ACHN (cell line): ENCODE measurements around the gene CTNND2.
"Not testable (repeated sequence)": the region's sequence is repeated elsewhere in the genome, so short reads cannot be mapped to it uniquely, and the experiment has no call there.

ENCODE experiments used
- DNase-seq: peaks from one replicate; pipeline ENCODE4 v3.0.0-alpha.2; 2015
- in situ Hi-C: cut with HindIII; loops from 2 replicates; pipeline ENCODE4 v1.10.0; 2017; ENCODE audit warnings: low sequenced_read_pairs, low pct_ligation_motif_present, low pct_unique_long_range_greater_than_20kb

The CTNND2 gene

GRCh38 chr5:11878814-11879213 is 25.4 kb downstream of the CTNND2 start:
- DNase-seq = no peak
- in situ Hi-C loops = no loop called here

- in situ Hi-C loops = no loop called here
- DNase-seq = no peak
Measured at GRCh38 chr5:11873587-11873986, 30.7 kb downstream of the CTNND2 start.

GRCh38 chr5:11869203-11869602 is 35.0 kb downstream of the CTNND2 start:
- in situ Hi-C loops = no loop called here
- no peak for DNase-seq

- in situ Hi-C loops = no loop called here
- no peak for DNase-seq
Measured at GRCh38 chr5:11863911-11864310, 40.3 kb downstream of the CTNND2 start.

GRCh38 chr5:11857391-11857790 is 46.9 kb downstream of the CTNND2 start:
- in situ Hi-C loops = no loop called here
- DNase-seq = no peak

GRCh38 chr5:11854936-11855335 is 49.3 kb downstream of the CTNND2 start:
- in situ Hi-C loops = no loop called here
- no peak for DNase-seq

- in situ Hi-C loops = no loop called here
- no peak for DNase-seq
Measured at GRCh38 chr5:11853796-11854195, 50.5 kb downstream of the CTNND2 start.

- in situ Hi-C loops = no loop called here
- no peak for DNase-seq
Measured at GRCh38 chr5:11853140-11853539, 51.1 kb downstream of the CTNND2 start.

GRCh38 chr5:11852717-11853087 is 51.5 kb downstream of the CTNND2 start:
- DNase-seq = no peak
- in situ Hi-C loops = no loop called here

GRCh38 chr5:11851965-11852716 is 52.1 kb downstream of the CTNND2 start:
- DNase-seq = no peak
- in situ Hi-C loops = no loop called here

- DNase-seq = no peak
- in situ Hi-C loops = no loop called here
Measured at GRCh38 chr5:11851416-11851815, 52.8 kb downstream of the CTNND2 start.

GRCh38 chr5:11828566-11828965 is 75.7 kb downstream of the CTNND2 start:
- DNase-seq, in situ Hi-C loops: not testable (repeated sequence)

GRCh38 chr5:11822598-11822997 is 81.6 kb downstream of the CTNND2 start:
- no peak for DNase-seq
- in situ Hi-C loops = no loop called here

GRCh38 chr5:11815916-11816315 is 88.3 kb downstream of the CTNND2 start:
- in situ Hi-C loops = no loop called here
- no peak for DNase-seq

- in situ Hi-C loops = no loop called here
- no peak for DNase-seq
Measured at GRCh38 chr5:11815481-11815880, 88.8 kb downstream of the CTNND2 start.

- no peak for DNase-seq
- in situ Hi-C loops = no loop called here
Measured at GRCh38 chr5:11814373-11814772, 89.9 kb downstream of the CTNND2 start.

GRCh38 chr5:11809407-11809806 is 94.8 kb downstream of the CTNND2 start:
- DNase-seq = no peak
- in situ Hi-C loops = no loop called here

GRCh38 chr5:11803436-11803835 is 100.8 kb downstream of the CTNND2 start:
- DNase-seq = no peak
- in situ Hi-C loops = no loop called here

- in situ Hi-C loops = no loop called here
Measured at GRCh38 chr5:11801061-11801460, 103.2 kb downstream of the CTNND2 start.

GRCh38 chr5:11797132-11797531 is 107.1 kb downstream of the CTNND2 start:
- in situ Hi-C loops = no loop called here
- no peak for DNase-seq

More at GRCh38 chr5:11801061-11801460, 103.2 kb downstream of the CTNND2 start:
- no peak for DNase-seq

- in situ Hi-C loops = no loop called here
- DNase-seq = no peak
Measured at GRCh38 chr5:11793396-11793795, 110.8 kb downstream of the CTNND2 start.
